GM18526 (cell line): ENCODE measurements around the gene CACNA1C.

Source experiments
- POLR2A ChIP-seq: IDR thresholded peaks from 3 replicates; pipeline ENCODE4 v1.6.1; 2011; ENCODE audit not compliant: insufficient read length; ENCODE audit errors: extremely low read depth

Gene CACNA1C

DNA sequence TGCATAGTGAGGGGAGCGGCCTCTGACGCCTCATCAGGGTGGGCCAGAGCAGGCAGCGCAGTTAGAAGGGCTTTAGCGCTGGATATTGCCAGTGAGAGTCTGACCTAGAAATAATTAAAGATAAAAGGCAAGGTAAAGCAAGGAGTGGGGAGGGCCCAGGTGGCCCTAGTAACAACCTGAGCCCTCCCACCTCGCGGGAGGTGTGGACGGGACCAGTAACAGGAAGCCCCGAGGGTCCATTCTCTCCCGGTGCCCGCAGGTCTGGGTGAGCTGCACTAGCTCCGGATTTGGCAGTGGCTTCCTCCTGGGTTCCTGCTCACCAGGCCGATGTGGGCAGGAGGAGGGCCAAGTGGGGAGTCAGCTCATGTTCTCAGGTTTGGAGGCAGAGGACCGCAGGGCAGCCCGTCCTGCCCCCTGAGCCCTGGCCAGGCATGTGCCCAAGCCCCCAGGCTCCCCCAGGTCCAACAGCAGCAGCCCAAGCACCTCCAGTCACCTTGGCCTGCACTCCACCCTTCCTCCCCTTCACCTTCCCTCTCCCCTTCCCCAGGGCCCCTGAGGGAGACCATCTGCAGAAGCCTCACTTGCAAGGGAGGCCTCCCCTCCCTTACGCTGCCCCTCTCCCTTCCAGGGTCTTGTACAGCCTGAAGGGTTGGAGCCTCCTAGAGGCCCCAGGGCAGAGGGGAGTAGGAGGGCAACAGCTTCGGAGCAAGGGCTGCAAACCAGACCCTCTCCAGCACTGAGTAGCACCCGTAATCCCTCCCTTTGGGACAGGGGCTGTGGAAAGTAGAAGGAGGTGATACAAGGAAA is 597.7 kb downstream of the CACNA1C start:
- TF ChIP-seq POLR2A: no peak

DNA sequence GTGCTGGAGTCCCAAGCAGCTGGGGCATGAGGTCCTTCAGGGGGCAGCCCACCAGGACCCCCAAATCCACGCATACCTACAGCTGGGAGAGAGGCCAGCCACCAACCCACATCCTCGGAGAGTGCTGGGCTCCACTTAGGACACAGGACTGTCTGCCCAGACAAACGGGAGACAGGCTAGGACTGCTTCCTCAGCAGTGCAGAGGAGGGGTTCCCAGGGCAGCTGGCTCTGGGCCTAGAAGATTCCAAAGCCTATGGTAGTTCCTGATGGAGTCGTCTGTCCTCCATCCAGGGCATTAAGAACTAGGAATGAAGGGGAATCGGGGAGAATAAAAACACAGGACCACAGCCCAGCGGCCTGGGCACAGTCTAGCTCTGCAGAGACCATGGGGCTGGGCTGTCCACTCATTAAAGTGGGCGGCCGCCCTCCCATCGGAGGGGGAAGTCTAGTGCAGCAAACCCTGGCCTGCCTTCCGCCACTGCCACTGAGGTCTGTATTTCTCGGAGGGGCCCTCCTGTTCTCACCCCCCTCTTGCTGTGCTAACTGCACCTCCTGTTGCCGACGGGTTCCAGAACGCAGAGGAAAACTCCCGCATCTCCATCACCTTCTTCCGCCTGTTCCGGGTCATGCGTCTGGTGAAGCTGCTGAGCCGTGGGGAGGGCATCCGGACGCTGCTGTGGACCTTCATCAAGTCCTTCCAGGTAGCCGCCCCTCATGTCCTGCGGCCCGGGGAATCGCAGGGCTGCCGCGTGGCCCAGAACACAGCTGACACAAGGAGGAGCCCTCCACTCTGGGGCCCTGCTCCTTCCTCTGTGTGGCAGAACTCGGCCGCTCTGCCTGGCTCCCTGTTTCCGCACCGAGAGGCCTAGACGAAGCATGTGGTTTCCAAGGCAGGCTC is 598.5 kb downstream of the CACNA1C start:
- TF ChIP-seq POLR2A: no peak

DNA sequence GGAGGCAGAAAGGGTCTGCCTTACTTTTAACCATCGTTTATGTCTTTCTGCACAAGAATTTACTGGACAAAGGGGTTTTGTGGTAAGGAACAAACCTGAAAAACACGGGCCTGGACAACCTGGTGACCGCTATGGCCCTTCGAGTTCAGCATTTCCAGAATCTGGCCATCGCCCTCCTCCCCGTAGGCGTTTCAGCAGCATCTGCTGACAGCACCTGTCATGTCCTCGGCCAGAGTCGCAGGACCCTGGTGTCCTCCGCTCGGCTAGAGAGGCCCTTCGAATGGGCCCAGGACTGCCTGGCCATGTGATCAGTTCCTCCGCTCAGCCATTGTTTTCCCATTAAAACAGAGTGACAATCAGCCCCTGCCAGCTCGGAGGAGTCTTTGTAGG is 599.2 kb downstream of the CACNA1C start:
- TF ChIP-seq POLR2A: no peak

DNA sequence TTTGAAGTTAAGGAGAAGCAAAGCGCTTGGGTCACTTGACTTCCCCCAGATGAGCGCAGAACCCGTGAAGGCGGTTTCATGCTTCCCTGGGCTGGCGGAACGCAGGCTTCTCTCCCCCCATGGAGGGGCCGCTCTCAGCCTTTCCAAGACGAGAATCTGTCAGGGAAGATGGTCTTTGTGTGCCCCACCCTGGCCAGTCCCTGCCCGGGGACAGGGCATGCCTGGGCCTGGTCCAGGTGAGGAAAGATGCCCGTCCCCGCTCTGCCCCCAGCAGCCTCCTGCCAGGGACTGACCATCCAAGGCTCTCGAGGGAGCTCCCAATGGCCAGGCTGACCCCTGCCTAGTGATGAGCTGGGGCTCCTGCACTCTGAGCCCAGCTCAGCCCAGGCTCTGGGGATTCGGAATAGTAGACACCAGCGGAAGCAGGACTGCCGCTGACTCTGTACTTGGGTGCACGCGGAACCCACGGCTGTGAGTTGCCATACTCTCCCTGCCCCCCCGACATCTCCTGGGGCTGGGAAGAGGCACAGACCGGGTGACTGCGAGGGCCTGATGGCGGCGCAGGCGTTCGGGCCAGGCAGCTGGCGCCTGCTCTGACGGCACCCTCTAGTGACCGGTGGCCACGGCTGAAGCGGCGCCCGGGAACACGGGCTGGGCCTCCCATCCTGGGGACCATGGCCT is 599.8 kb downstream of the CACNA1C start:
- no peak for TF ChIP-seq POLR2A

DNA sequence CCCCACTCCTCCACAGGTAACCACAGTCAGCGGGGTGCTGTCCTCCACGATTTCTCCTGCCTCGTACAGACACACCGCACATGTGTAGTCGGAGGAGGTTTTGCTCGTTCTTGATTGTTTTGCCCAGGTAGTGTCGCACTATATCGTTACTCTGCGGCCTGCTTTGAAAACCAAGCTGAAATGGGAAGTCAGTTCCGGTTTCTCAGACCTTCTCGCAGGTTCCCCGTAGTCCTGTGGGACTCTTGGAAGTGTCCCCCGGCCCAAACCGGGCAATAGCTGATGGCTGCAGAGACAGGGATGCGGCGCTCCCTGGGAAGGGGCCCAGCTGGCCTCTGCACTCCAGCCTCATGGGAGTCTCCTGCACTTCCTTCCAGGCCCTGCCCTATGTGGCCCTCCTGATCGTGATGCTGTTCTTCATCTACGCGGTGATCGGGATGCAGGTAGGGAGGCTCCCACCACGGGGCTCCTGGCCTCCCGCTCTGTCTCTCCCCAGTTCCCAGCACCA is 600.7 kb downstream of the CACNA1C start:
- TF ChIP-seq POLR2A: no peak

DNA sequence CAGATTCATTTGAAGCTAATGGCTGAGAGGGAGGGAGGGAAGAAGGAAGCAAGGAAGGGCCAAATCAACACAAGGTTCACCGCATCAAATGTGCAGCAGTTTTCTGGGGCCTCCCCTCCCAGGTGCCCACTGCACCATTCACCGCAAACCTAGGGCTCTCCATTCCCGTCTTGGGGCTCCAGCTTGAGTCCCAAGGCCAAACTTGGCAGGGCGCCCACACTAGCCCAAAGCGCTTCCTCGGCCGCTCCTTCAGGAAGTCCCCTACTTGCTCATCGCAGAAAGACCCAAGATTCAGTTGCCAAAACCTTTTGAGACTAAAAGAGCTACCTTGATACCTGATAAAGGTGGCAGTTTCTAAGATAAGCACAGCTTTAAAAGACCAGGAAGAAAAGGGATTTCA is 601.5 kb downstream of the CACNA1C start:
- TF ChIP-seq POLR2A: no peak

DNA sequence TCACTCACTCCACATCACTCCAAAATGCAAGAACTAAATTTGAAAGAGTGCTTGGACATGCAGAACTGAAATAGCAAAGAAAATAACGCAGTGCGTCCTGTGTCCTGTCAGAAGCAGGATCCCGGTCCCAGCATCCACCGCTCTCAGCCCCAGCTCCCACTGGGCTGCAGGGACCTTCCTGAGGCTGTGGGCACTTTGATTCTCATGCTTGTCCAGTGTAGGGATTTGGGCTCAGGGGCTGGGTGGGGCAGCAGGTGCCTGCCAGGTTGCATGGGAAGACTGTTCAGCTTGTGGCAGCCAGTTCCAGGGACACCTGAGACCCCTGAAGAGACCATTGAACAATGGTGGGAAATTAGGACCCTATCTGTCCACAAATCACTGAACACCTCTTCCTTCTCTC is 602.0 kb downstream of the CACNA1C start:
- TF ChIP-seq POLR2A: no peak

DNA sequence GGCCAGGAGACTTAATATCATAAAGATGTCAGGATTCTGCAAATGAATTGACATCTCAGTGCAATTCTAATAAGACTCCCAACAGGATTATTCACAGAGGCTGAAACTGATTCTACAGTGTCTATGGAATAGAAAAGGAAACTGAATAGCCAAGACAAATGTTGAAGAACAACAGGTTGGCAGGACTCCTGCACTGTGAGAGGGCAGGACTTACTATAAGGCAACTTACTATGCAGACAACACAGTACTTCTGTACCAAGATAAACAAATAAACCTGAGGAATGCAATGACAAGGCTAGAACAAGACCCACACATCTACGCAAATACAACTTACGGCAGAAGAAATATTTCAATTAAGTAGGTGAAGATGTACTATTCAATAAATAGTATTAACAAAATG is 609.7 kb downstream of the CACNA1C start:
- no peak for TF ChIP-seq POLR2A

DNA sequence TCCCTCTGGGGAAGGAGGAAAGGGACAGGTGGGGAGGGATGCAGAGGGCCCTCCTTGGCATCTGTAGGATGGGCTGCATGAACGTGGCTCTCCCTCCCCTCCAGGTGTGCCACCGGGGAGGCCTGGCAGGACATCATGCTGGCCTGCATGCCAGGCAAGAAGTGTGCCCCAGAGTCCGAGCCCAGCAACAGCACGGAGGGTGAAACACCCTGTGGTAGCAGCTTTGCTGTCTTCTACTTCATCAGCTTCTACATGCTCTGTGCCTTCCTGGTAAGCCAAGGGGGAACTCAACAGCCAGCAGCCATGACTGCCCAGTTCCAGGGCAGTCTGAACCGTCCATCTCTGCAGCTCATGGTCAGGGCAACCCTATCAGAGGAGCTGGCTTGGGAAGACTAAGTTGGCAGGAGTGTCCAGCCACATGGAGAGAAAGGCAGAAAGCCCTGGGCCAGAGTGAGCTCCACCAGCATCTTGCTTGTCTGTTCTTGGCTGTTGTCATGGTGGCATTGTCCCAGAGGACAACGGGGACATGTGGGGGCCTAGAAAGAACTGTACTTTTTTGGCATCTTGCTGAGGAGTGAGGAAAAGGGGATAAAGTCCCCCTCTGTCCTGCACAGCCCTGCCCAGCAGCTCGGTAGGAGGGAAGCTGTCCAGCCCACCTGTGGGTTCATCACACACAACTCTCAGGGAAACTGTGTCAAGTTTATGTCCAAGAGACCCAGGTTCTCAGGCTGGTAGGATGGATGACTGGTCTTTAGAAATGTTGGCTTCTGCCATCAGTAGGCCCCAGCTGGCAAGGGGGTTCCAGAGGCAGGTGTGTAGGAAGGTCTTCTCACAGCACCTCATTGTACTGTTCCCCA is 612.2 kb downstream of the CACNA1C start:
- no peak for TF ChIP-seq POLR2A

DNA sequence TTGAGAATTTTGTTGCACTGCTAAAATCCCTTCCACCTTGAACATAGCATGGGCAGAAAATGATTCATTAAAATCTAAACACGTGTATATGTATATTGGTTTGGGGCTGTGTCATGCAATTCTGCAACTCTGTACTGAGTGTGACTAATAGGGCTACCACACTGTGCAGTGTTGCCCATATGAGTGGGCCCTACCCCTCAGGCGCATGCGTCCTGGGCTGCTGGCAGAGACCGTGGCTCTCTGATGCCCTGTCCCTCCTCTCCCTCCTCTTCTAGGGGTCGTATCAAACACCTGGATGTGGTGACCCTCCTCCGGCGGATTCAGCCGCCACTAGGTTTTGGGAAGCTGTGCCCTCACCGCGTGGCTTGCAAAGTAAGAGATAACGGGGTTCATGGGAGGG is 613.6 kb downstream of the CACNA1C start:
- TF ChIP-seq POLR2A: no peak

DNA sequence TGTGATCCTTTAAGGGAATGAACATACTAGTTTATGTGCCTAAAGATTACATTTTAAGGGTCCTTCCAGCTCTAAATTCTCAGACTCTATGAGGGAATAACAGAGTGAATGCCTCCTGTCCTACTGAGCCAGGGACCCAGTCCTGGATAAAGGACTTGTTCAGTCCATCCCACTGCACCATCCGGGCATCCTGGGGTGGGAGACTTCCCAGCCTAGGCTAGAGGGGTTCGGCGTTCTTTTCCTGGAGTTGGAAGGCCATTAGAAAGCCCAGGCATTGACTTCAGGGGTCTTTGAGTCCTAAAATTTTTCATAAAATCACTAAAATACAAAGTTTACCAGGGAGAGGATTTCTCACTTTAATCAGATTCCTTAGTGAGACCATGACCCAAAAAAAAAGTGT is 614.1 kb downstream of the CACNA1C start:
- no peak for TF ChIP-seq POLR2A

DNA sequence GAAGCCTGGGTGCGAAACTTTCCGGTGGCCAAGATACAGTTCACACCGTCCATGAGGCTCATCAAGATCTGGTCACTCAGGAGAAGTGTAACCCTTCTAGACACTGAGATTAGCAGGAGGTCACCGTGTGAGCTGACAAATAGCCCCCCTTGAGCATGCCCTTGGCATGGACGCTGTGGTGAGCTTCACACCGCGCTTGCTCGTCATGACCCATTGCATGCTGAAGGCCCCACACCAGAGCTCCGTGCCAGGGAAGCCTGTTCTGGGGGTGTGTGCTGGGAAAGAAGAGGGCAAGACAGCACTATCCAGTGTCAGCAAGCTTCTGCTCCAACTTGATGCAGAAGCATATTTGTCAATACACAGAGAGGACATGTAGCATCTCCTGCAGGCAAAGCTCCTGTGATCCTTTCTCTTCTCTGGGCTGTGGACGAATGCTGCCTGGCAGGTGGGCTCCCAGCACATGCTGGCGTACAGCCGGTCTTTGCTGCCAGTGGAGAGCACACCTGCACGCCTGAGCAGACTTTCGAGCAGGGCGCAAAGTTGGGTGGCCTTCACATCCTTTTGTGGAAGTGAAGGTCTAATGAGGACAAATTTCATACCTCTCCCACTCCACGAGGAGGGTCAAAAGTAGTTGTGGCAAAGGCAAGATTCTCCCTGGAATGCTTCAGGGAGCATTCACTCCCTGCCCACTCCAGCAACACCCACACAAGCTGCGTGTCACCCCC is 615.1 kb downstream of the CACNA1C start:
- TF ChIP-seq POLR2A: no peak

DNA sequence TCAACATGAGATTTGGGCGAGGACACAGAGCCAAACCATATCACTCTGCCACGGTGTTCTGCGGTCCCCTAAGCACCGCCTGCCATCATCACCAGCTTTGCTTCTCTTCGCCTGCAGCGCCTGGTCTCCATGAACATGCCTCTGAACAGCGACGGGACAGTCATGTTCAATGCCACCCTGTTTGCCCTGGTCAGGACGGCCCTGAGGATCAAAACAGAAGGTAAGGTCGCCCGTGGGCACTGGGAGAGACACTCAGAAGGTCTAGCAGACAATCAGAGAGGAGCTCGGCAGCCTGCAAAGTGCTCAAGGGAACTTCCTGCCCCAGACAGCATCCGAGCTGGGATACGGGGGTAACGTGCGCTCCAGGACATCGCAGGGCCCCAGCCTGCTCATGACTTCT is 616.0 kb downstream of the CACNA1C start:
- TF ChIP-seq POLR2A: no peak

DNA sequence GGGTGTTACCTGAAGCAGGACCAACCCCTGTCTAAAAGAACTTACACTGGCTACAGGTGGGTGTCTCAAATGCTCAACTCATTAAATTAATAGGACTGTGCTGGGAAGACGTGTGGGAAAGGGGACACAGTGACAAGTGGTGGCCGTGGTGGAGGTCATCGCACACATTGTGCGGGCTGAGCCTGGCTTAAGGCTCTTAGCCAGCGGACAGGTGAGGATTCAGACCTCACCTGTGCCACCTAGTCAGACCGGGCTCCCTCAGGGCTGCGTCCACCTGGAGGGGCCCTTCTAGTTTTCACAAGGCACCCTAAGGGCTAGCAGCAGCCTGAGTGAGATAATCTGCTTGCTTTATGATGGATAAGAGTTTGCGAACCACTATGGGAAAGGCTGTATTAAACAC is 616.8 kb downstream of the CACNA1C start:
- TF ChIP-seq POLR2A: no peak
